HepG2 (cell line): ENCODE measurements around the gene SRRM2. TPM values are rescaled to one million over a fixed set of nuclear protein-coding genes. Genes with fewer than 3 reads are reported as not detected.
A peak's percentile ranks its signal among the peaks of the same experiment; 100 is the strongest.

Source experiments
- AGO2 ChIP-seq: fragments of 200-400 bp; formaldehyde crosslinking; optimal IDR thresholded peaks from 2 replicates; pipeline ENCODE3; 2017; ENCODE audit warnings: mild to moderate bottlenecking, low read depth, low read length, moderate library complexity
- CBX1 ChIP-seq: IDR thresholded peaks from one replicate; pipeline ENCODE4 v1.6.1; 2016; ENCODE audit warnings: antibody characterized with exemption, low read depth
- CCAR2 ChIP-seq: fragments of 200-400 bp; formaldehyde crosslinking; optimal IDR thresholded peaks from 2 replicates; pipeline ENCODE3; 2018; ENCODE audit warnings: low read depth, mild to moderate bottlenecking, low read length, moderate library complexity
- FOXJ3 ChIP-seq: sonication (generic); formaldehyde crosslinking; IDR thresholded peaks from 2 replicates; pipeline ENCODE4 v1.4.0; 2020; ENCODE audit warnings: missing genetic modification reagents, mild to moderate bottlenecking, borderline replicate concordance
- GABPB1 ChIP-seq: IDR thresholded peaks from 2 replicates; pipeline ENCODE4 v1.6.1; 2016; ENCODE audit warnings: mild to moderate bottlenecking, missing genetic modification reagents, moderate library complexity, missing compliant biosample characterization
- GATA4 ChIP-seq: sonication (generic); IDR thresholded peaks from 2 replicates; pipeline ENCODE4 v1.6.1; 2016; ENCODE audit warnings: antibody characterized with exemption, low read depth, borderline replicate concordance
- HCFC1 ChIP-seq: fragments of 150-350 bp; IDR thresholded peaks from 2 replicates; pipeline ENCODE4 v1.6.1; 2014; ENCODE audit warnings: low read depth, low read length
- NR2F6 ChIP-seq, 2 experiments: IDR thresholded peaks; 2 replicates each; pipeline ENCODE4 v1.6.1; 2016; ENCODE audit warnings: antibody characterized with exemption in 1 of 2, mild to moderate bottlenecking in 1 of 2
- POLR2A ChIP-seq, 2 experiments: IDR thresholded peaks; 2 replicates each; pipeline ENCODE4 v1.6.1; 2011; ENCODE audit warnings: low read depth in 2 of 2, low read length in 2 of 2, mild to moderate bottlenecking in 1 of 2, moderate library complexity in 1 of 2; ENCODE audit not compliant: insufficient read depth in 1 of 2
- RARG ChIP-seq: sonication (generic); formaldehyde crosslinking; IDR thresholded peaks from 2 replicates; pipeline ENCODE4 v1.4.0; 2020; ENCODE audit warnings: low read depth, mild to moderate bottlenecking, missing genetic modification reagents
- RBM39 ChIP-seq: fragments of 200-400 bp; formaldehyde crosslinking; IDR thresholded peaks from one replicate; pipeline ENCODE4 v1.6.1; 2018; ENCODE audit warnings: antibody characterized with exemption, mild to moderate bottlenecking, low read depth, low read length; ENCODE audit not compliant: poor library complexity, severe bottlenecking
- TBP ChIP-seq: sonication (generic); formaldehyde crosslinking; IDR thresholded peaks from 2 replicates; pipeline ENCODE4 v1.5.0; 2020; ENCODE audit warnings: missing genetic modification reagents
- ZBTB42 ChIP-seq: sonication (generic); formaldehyde crosslinking; IDR thresholded peaks from 2 replicates; pipeline ENCODE4 v1.5.0; 2020; ENCODE audit warnings: mild to moderate bottlenecking, missing genetic modification reagents
- ZNF20 ChIP-seq: sonication (generic); formaldehyde crosslinking; IDR thresholded peaks from 2 replicates; pipeline ENCODE4 v1.4.0; 2020; ENCODE audit warnings: mild to moderate bottlenecking, moderate library complexity, missing genetic modification reagents
- ZNF337 ChIP-seq: sonication (generic); formaldehyde crosslinking; IDR thresholded peaks from 2 replicates; pipeline ENCODE4 v1.5.1; 2020; ENCODE audit warnings: missing genetic modification reagents, low read depth, mild to moderate bottlenecking, borderline replicate concordance
- ZNF562 ChIP-seq: sonication (generic); formaldehyde crosslinking; IDR thresholded peaks from 2 replicates; pipeline ENCODE4 v1.8.0; 2022; ENCODE audit warnings: missing genetic modification reagents, borderline replicate concordance
- ZNF7 ChIP-seq: IDR thresholded peaks from 2 replicates; pipeline ENCODE4 v1.6.1; 2016; ENCODE audit warnings: missing biosample characterization, missing genetic modification reagents
- ZNF780A ChIP-seq: sonication (generic); formaldehyde crosslinking; IDR thresholded peaks from 2 replicates; pipeline ENCODE4 v1.8.0; 2022; ENCODE audit warnings: mild to moderate bottlenecking, missing genetic modification reagents, moderate library complexity
- polyA plus RNA-seq, 8 experiments: library from polyadenylated mRNA; depleted of rRNA in 3 of 8; stranded (reverse) in 7 of 8; unstranded in 1 of 8; fragments of >200 nt; fragmentation: Illumina TruSeq in 4 of 8; extraction: Trizol in 4 of 8; gene quantifications; 2 replicates each; pipeline versions ENCODE4 v1.2.1 to v1.2.3, GENCODE V29; 2011 to 2016; ENCODE audit warnings: low read depth in 4 of 8, missing spikeins in 1 of 8, mixed read lengths in 1 of 8; ENCODE audit not compliant: insufficient read depth in 1 of 8
- total RNA-seq, 5 experiments: library from RNA; depleted of rRNA; stranded (reverse); fragments of >200 nt; fragmentation: Illumina TruSeq; extraction: Trizol; gene quantifications; 2 replicates each; pipeline ENCODE4 v1.2.3, GENCODE V29; 2016; ENCODE audit warnings: low read depth in 1 of 5
- TF ChIP-seq, protein P1 (sequence below): sonication (generic); formaldehyde crosslinking; IDR thresholded peaks from 2 replicates; pipeline ENCODE4 v1.4.0; 2020; ENCODE audit warnings: low read depth, missing genetic modification reagents
- TF ChIP-seq, protein P2 (sequence below): IDR thresholded peaks from 2 replicates; pipeline ENCODE4 v1.6.1; 2012; ENCODE audit warnings: low read length, improper control_type of control experiment
- TF ChIP-seq, protein P3 (sequence below): sonication (generic); formaldehyde crosslinking; conservative IDR thresholded peaks from 2 replicates; pipeline ENCODE4 v1.4.0; 2020; ENCODE audit warnings: missing genetic modification reagents

Gene SRRM2
- total and polyA plus RNA-seq, 2 of the 13 experiments (the other 11 are each of a cell fraction or from before 2014, with no cell fraction given), result 50.4 to 112 TPM

- TF ChIP-seq TBP (CRISPR knock-in tag), result no peak
- TF ChIP-seq ZNF780A, result peak; percentile 70
- TF ChIP-seq NR2F6 (IDR thresholded peaks at IDR 0.05), result no peak
- TF ChIP-seq NR2F6 (CRISPR knock-in tag; IDR thresholded peaks at IDR 0.05), result no peak
- TF ChIP-seq CBX1, result peak; percentile 36
- TF ChIP-seq, protein P1, sequence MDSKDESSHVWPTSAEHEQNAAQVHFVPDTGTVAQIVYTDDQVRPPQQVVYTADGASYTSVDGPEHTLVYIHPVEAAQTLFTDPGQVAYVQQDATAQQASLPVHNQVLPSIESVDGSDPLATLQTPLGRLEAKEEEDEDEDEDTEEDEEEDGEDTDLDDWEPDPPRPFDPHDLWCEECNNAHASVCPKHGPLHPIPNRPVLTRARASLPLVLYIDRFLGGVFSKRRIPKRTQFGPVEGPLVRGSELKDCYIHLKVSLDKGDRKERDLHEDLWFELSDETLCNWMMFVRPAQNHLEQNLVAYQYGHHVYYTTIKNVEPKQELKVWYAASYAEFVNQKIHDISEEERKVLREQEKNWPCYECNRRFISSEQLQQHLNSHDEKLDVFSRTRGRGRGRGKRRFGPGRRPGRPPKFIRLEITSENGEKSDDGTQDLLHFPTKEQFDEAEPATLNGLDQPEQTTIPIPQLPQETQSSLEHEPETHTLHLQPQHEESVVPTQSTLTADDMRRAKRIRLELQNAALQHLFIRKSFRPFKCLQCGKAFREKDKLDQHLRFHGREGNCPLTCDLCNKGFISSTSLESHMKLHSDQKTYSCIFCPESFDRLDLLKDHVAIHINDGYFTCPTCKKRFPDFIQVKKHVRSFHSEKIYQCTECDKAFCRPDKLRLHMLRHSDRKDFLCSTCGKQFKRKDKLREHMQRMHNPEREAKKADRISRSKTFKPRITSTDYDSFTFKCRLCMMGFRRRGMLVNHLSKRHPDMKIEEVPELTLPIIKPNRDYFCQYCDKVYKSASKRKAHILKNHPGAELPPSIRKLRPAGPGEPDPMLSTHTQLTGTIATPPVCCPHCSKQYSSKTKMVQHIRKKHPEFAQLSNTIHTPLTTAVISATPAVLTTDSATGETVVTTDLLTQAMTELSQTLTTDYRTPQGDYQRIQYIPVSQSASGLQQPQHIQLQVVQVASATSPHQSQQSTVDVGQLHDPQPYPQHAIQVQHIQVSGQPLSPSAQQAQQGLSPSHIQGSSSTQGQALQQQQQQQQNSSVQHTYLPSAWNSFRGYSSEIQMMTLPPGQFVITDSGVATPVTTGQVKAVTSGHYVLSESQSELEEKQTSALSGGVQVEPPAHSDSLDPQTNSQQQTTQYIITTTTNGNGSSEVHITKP, result no peak
- peak; percentile 60 for TF ChIP-seq RBM39
- TF ChIP-seq ZNF337 (CRISPR knock-in tag), result peak; percentile 63; the same call in 1 of the 2 replicates
- TF ChIP-seq, protein P2, sequence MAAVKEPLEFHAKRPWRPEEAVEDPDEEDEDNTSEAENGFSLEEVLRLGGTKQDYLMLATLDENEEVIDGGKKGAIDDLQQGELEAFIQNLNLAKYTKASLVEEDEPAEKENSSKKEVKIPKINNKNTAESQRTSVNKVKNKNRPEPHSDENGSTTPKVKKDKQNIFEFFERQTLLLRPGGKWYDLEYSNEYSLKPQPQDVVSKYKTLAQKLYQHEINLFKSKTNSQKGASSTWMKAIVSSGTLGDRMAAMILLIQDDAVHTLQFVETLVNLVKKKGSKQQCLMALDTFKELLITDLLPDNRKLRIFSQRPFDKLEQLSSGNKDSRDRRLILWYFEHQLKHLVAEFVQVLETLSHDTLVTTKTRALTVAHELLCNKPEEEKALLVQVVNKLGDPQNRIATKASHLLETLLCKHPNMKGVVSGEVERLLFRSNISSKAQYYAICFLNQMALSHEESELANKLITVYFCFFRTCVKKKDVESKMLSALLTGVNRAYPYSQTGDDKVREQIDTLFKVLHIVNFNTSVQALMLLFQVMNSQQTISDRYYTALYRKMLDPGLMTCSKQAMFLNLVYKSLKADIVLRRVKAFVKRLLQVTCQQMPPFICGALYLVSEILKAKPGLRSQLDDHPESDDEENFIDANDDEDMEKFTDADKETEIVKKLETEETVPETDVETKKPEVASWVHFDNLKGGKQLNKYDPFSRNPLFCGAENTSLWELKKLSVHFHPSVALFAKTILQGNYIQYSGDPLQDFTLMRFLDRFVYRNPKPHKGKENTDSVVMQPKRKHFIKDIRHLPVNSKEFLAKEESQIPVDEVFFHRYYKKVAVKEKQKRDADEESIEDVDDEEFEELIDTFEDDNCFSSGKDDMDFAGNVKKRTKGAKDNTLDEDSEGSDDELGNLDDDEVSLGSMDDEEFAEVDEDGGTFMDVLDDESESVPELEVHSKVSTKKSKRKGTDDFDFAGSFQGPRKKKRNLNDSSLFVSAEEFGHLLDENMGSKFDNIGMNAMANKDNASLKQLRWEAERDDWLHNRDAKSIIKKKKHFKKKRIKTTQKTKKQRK, result no peak
- TF ChIP-seq GATA4, result no peak; the same call in 1 of the 2 replicates
- no peak for TF ChIP-seq CCAR2
- TF ChIP-seq ZNF562 (CRISPR knock-in tag), result no peak; the same call in 1 of the 2 replicates
- TF ChIP-seq ZNF20 (CRISPR knock-in tag), result 0 out of 2 replicates have a peak, but pooled peaks have one; percentile 74
- peak; percentile 77; the same call in 1 of the 2 replicates for TF ChIP-seq RARG (CRISPR knock-in tag)
- peak; percentile 90 for TF ChIP-seq AGO2
- TF ChIP-seq FOXJ3 (CRISPR knock-in tag), result peak; percentile 60; the same call in 1 of the 2 replicates
- TF ChIP-seq ZBTB42 (CRISPR knock-in tag), result no peak
- TF ChIP-seq HCFC1, result peak; percentile 78
- no peak for TF ChIP-seq ZNF7 (CRISPR knock-in tag)
- peak; percentile 83 to 91 for TF ChIP-seq POLR2A (IDR thresholded peaks at IDR 0.05; ENCODE audit: insufficient read depth in 1 of 2, low read depth in 2 of 2, low read length in 2 of 2)
- TF ChIP-seq GABPB1 (CRISPR knock-in tag), result peak; percentile 93
- TF ChIP-seq, protein P3, sequence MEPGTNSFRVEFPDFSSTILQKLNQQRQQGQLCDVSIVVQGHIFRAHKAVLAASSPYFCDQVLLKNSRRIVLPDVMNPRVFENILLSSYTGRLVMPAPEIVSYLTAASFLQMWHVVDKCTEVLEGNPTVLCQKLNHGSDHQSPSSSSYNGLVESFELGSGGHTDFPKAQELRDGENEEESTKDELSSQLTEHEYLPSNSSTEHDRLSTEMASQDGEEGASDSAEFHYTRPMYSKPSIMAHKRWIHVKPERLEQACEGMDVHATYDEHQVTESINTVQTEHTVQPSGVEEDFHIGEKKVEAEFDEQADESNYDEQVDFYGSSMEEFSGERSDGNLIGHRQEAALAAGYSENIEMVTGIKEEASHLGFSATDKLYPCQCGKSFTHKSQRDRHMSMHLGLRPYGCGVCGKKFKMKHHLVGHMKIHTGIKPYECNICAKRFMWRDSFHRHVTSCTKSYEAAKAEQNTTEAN, result peak; percentile 36
These were observed at the start of gene SRRM2 (continued) for GRCh38 chr16:2752035-2752849.
